Measurements from ENCODE around the gene CCM2.

CCM2 gene

GRCh38 chr7:44969049-44969700 lies 30.8 kb upstream of the CCM2 start:
- DNase-seq (ENCODE audit: low read depth in 2 of 2), result no peak

DNA sequence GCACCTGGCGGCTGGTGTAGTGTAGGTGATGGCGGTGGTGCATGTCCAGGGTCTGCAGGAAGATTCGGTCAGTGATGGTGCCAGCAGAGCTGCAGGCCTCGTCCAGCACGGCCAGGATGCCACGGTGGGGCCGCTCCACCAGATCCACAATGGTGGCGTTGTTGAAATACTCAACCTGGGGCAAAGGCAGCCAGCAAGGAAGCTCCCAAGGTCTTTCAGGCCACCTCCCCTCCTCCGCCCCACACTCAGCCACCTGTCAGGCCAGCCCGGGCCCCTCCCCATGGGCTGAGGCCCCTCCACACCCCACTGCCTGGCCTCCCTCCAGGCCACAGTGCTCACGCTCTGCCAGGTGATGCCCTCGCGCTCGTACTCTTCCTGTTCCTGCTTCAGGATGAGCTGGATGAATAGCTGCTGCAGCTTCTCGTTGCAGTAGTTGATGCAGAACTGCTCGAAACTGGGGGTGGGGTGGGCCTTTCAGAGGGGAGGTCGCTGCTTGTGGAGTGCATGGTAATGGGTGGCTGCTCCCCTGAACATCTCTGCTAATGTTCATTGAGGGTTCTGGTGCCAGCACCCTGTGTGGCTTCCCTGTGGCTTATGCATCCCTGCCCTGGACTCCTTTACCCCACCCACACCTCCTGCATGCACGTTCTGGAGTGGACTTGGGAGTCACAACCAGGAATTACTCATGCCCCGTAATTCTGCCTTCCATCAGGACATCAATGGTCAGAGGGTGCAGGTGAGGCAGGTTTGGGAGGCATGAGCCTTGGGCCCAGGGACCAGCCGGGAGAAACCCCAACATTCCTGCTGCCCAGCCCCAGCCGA lies 30.1 kb upstream of the CCM2 start:
- DNase-seq (ENCODE audit: low read depth in 2 of 2), result no peak

GRCh38 chr7:44970523-44971051 lies 29.4 kb upstream of the CCM2 start:
- no peak for DNase-seq (ENCODE audit: low read depth in 2 of 2)

- DNase-seq (ENCODE audit: low read depth in 2 of 2), result no peak
Observed at GRCh38 chr7:44971188-44971901, 28.7 kb upstream of the CCM2 start.

DNA sequence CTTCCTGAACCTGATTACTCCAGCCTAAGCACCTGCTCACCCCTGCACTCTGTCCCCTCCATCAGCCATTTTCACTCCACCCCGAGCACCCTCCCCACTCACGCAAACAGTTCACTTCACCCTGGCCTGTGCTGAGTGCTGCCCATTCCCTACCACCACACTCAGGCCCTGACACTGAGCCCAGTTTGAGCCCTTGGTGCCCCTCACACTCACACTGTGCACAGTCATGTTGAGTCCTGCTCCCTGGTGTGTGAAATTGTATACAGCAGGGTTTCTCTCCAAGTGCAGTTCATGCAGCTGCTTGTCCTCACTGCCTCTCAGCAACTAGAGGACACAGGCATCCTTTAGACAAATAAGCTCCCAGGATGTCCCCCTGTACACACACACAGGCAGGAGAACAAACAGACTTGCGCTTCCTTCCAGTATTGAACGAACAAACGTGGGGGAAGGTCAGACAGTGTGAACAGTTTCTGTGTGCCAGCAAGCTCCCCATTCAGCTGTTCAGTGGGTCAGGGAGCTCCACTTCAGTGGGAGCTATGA lies 28.0 kb upstream of the CCM2 start:
- DNase-seq (ENCODE audit: low read depth in 2 of 2), result no peak

DNA sequence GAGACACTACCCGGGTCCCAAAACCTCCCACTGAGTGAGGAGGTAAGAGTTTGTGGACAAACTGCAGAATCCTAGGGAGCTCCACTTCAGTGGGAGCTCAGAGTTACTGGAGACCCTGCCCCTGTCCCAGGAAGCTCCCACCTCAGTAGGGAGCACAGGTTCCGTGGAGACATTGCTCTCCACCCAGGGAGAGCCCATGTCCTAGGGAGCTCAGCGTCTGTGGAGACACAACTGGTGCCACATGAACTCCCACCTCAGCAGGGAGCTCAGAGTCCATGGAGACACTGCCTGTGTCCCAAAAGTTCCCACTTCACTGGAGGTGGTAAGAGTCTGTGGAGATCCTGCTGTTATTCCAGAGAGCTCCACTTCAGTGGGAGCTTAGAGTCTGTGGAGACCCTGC lies 27.4 kb upstream of the CCM2 start:
- DNase-seq (ENCODE audit: low read depth in 2 of 2), result no peak

DNA sequence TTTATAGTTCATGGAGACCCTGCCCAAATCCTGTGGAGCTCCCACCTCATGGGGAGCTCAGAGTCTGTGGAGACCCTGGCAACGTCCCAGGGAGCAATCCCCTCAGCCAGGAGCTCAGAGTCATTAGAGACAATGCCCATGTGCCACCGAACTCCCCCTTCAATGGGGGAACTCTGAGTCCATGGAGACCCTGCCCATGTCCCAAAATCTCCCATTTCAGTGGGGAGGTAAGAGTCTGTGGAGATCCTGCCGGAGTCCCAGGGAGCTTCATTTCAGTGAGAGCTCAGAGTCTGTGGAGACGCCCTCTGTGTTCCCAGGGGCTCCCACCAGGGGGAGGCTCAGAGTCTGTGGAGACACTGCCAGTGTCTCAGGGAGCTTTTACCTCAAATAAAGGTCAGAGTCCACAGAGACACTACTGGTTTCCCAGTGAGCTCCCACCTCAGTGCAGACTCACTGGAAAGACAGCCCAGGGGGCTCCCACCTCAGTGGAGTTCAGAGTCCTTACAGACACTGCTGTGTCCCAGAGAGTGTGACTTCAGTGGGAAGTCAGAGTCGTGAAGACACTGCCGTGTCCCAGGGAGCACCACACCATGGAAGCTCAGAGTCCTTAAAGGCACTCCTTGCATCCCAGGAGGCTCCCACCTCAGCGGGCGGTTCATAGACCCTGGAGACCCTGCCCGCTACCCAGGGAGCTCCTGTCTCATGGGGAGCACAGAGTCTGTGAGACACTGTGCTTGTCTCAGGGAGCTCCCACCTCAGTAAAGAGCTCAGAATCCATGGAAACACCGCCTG lies 26.2 kb upstream of the CCM2 start:
- DNase-seq (ENCODE audit: low read depth in 2 of 2), result peak in 1 of 2 donors; percentile 36

DNA sequence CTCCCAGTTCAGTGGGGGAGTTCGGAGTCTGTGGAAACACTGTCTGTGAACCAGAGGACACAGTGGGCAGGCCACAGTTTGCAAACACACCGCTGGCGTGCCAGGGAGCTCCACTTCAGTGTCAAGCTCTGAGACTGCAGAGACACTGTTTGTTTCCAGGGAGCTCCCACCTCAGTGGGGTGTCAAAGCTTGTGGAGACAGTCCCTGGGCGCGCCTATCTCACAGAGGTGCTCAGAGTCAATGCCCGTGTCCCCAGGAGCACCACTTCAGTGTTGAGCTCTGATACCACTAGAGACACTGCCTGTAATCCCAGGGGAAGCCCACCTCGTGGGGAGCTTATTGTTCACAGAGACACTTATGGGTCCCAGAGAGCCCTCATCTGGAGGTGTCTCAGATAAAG lies 25.5 kb upstream of the CCM2 start:
- no peak for DNase-seq (ENCODE audit: low read depth in 2 of 2)

DNA sequence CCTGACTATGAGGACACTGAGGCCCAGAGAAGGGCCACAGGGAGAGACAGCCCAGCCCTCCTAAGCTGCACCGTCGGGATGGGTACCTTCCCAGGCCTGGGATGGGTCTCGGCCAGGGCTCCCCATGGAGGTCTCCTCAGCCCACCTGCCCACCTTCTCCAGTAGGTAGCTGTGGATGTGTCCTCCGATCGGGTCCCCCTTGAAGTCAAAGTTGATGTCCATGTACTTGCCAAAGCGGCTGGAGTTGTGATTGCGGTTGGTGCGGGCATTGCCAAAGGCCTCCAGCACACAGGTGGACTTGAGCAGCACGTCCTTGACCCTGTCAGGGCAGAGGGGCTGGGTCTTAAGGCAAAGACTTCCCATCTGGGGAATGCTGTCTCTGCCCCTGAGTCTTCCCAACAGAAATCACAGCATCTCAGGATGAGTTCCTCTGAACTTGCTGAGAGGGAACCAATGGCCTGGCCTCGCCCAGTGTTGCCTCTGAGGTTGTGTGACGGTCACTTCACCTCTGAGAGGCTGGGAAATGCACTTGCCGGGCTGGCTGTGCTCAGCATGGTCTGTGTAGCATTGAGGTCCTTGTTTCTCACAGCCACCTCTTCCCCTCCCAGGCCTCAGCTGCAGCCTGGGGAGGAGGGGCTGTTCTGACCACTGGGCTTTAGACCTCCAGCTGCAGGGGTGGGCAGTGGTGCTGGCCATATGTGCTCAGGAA lies 24.5 kb upstream of the CCM2 start:
- DNase-seq (ENCODE audit: low read depth in 2 of 2), result no peak

DNA sequence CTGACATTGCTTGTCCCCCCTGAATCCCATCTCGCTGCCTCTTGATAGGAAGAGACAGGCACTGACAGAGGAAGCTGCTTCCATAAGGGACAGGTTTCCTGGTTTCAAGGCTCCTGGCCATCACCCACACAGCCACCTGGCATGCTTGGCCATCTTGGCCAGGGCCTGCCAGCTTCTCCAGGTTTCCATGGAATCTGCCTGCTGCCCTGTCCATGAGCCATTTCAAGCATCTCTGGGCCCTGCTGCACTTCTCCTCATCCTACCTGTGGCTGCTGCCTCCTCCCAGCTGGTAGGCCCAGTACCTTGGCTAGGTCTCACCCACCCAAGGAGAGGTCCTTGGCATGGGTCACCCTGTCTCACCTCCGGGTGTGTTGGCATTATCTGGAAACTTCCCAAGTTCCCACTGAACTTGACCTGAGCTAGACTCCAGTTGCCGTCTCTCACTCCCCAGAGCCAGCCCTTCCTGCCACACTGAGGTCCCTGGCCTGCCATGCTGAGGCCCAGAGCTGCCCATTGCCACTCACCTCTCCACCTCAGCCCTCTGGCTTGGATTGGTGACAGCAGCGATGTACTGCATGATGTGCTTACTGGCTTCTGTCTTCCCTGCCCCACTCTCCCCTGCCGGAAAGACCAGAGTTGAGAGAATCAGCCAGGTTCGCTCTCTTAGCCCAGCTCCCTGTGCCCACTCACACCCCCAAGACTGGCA lies 23.8 kb upstream of the CCM2 start:
- DNase-seq (ENCODE audit: low read depth in 2 of 2), result no peak

DNA sequence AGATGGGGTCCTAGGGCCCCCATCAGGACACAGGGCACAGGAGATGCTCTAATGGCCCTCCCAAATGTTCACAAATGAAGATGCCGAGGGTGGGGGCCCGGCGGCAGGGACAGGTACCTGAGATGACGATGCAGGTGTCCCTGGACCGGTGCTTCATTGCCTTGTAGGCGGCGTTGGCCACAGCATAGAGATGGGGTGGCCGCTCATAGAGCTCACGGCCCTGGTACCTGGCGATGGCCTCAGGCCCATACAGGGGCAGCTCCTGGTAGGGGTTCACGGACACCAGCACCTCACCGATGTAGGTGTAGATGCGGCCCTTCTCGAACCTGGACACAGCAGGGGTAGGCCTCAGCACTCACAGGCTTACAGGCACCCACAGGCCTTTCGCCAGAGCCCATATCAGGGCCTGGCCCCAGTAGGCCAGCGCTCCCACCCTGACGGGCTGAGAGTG lies 23.2 kb upstream of the CCM2 start:
- DNase-seq (ENCODE audit: low read depth in 2 of 2), result no peak

DNA sequence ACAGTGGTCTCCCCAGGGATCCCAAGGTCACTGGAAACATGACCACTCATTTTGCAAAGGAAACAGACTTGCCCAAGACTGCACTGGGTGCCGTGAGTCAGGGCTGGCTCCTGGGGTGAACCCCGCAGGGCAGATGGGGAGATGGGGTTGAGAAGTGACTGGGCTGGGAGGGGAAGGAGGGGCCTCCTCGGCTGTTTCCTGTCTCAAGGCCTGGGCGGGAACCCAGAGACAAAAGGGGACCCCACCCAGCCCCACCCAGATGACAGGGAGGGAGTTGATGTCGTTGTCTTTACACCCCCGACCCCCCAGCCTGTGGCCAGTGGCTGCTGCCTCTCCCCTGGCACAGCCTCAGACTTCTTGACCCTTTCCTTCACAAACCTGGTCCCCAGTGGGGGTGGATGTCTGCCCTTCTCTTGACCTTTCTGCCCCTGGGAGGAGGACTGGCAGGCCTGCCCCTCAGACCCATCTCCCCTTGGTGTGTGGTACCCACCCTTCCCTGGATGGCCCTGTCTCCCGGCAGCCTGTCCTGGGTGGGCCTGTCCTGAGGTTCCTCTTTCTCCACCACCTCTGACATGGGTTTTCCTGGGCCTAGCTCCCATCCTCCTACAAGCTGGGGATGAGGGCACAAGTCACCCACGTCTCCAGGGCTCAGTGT lies 22.6 kb upstream of the CCM2 start:
- DNase-seq (ENCODE audit: low read depth in 2 of 2), result peak; percentile 44 to 54

DNA sequence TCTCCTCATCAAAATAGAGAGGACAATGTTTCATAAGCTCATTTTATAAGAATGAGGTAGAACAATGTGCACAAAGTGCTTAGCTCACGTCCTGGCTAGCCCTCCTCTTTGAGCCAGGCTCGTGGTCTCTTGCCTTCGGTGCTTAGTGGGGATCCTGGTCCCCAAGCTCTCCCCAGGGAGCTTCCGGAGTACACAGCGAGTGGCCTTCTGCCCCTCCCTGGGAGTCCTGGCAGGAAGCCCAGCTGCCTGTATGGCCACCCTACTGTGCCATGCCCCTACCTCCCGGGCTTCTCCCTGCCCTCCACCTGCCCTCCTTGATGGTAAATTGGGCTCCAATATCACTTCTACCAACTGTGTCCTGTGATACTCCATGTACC lies 22.1 kb upstream of the CCM2 start:
- no peak for DNase-seq (ENCODE audit: low read depth in 2 of 2)

- DNase-seq (ENCODE audit: low read depth in 2 of 2), result peak; percentile 54 to 60
Observed at GRCh38 chr7:44978511-44979366, 21.3 kb upstream of the CCM2 start, which contains the start of gene MYO1G. Gene MYO1G (minus strand): TSS chr7:44979015. CDS start chr7:44978961, 54 bp downstream.

DNA sequence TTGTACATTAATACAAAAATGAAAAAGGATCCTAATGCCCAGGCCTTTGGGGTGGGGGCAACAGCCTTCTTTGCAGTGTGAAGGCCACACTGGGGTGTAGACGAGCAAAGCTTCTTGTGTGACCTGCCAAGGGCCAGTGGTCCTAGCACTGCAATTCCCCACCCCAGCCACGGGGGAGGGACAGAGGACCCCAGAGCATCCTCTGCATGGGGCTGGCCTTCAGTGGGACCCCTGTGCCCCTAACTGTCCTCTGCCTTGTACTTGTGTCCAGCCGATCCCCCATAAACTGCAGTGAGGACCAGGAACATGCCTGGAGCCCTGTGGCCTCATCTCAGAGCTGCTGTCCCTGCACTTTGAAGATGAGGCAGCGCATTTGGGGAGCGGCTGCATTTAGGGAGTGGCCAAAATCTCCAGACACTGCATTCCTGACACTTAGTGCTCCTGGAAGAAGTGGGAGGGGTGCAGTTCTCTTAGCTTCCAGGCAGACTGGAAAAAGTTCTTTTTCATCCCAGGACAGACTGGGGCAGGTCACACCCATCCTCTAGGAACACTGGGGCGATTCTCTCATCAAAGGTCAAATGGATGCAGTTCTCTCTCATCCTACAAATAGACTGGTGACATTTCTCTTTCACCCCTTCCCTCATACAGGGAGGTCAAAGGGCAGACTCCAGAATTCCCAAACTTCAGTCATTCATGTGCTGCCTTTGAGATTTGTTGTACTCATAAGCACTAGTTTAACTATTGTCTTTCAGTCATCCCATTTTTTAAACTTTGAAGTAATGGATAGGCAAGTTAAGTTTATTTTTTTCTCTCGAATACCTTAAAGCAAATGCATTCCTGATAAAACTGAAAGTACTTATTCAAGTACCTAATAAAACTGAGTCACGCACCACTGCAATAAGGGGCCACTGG lies 20.3 kb upstream of the CCM2 start:
- DNase-seq (ENCODE audit: low read depth in 2 of 2), result no peak

DNA sequence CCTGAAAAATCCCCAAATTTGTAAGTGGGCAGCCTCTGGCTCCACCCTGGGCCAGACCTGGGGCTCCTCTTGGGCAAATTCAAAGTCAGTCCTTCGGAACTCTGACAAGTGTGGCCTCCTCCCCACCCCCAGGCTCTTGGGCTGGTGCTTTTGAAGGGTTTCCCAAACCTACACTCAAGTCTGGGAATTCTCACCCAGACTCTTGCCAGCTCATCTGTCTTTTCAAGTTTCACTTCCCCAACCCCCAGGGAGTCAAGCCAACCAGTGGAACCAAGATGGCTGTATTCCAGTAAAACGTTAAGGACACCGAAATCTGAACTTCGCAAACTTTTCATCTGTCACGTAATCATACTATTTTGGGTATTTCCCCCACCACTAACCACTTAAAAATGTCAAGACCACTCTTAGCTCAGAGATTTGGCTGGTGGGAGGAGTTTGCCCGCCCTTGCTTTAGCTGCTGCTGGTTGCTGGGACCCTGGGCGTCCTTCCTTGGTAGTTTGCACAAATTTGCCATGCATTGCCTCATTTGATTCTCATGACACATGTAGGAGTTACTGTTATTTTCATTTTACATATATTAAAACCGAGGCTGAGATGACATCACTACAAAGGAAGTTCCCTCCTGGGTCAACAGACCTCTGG lies 19.5 kb upstream of the CCM2 start:
- DNase-seq (ENCODE audit: low read depth in 2 of 2), result no peak
